ENCODE results near the gene DCST1.

The DCST1 gene

DNA sequence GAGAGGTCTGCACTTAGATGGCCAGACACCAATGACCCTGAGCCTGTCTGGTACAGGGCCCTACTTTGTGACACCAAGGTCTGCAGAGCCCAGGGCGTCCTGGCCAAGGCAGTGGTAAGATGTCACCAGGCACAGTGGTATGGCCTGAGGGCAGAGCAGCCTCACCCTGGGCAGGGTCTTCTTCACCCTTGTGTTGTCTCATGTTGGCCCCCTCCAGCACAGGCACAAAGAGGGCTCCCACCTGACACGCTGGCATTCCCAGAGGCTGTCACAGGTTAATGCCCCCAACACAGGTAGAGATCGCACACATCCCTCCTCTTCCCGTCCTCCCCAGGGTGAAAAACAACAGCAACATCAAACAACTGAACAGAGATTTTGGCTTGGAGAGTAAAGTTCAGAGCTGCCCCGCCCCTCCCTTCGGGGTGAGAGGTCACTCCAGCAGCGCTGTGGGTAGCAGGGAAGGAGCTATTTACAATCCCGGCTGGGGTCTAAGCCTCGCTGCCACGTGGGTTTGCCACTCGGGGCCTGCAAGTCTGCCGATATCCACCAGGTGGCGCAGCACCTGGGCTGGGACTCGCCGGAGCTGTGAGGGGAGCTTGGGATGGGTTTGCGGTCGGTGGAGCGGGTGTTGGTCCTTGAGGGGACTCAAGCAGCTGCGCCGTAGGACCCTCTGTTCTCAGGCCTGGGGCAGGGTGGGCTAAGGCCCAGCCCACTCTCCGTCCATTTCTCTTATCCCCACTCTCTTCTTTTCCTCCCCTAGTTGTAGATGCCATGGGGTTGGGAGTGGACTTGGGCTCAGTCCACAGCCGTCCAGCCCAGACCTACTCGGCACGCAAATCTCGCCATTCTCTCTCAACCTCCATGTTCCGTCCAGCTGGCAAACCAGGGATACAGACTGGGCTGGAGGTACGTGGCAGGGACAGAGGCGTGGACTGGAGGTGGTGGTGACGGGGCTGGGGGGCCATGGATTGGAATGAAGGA is 57.7 kb downstream of the DCST1 start:
- peak; percentile 79 for DNase-seq (ENCODE audit: low spot score)

DNA sequence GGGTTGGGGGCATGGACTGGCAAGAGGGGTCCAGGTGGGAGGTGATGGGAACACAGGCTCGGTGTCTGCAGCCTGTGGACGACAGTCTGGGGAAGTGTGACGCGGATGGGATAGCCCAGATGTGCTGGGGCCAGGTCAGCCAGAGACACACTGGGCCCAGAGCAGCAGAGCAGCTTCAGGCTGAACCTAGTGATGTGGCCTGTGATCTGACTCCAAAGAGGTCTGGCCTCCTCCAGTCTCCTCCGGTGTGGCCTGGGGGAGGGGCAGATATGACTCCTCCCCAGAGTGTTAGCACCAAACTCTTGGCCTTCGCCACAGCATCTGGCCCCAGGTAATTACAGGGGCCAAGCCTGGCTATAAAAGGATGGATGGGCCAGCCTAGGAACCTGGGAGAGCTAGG is 58.5 kb downstream of the DCST1 start:
- no peak for DNase-seq (ENCODE audit: low spot score)

DNA sequence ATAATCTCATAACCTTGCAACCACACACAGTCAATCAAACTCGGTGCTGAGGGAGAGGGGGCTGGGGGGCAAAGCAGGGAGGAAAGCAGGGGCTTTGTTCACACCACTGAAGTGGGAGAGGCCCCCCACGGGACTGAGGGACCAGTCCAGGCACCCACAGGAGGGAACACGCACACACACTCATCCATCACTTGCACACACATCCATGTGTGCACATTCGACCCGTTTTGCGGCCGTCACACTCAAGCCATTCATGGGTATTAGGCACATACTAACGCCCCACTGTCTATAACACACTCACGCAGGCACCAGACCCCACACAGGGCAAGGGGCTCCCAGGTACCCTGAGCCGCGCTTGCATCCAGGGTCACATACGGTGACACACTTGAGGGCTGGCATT is 59.0 kb downstream of the DCST1 start:
- no peak for DNase-seq (ENCODE audit: low spot score)

DNA sequence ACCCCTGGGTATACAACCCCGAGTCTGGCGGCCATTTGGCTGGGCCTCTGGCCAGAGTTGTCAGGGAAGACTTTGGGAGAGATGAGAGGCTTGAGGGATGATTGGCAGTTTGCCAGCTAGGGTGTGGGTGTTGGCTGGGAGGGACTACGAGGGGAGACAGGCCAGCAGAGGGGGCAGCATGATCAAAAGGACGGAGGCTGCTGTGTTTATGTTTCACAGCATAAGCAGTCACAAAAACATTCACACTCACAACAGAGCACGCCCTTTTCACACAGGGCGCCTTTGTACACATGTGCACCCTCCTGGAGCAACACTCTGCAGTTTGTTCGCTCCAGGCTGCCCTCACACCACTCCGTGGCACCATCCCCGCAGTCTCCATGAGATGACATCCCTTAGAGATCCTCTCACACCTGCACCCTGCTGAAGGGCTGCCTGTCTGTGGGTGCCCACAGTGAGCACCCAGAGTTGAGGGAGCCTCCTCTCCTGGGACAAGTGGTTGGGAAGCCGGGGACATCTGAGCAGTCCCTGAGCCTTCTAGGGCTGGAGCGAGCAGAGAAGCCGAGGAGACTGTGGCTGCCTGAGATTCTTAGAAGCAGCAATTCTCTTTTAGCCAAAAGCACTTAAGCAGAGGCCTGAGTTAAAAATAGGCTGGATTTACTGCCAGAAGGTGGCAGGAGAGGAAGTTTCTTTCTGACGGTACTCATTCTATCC is 60.4 kb downstream of the DCST1 start:
- peak; percentile 78 for DNase-seq (ENCODE audit: low spot score)

DNA sequence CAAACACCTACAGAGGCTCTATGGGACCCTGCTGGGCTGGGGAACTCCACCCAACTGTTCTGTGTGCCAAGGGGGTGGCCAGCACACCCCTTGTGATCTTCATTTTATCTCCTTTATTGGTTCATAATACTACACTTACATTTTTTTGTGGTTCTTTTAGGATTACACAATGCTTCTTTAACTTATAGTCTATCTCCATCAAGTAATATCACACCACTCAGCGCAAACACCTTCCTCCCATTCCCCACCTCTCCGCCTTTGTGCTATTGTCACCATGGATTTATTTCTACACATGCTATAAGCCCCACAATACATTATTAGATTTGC is 61.0 kb downstream of the DCST1 start:
- DNase-seq (ENCODE audit: low spot score): no peak

DNA sequence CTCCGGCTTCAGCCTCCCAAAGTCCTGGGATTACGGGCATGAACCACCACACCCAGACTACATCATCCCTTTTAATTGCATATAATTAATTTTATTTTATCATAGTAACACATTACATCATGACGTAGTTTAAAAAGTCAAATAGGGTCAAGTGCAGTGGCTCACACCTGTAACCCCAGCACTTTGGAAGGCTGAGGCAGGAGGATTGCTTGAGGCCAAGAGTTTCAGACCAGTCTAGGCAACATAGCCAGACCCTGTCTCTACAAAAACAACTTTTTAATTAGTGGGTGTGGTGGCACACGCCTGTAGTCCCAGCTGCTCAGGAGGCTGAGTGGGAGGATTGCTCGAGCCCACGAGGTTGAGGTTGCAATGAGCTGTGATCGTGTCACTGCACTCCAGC is 65.7 kb downstream of the DCST1 start:
- DNase-seq (ENCODE audit: low spot score): no peak

All from Ammon's horn (tissue), 1 donor.